ENCODE measurements around the gene MYH9.

MYH9 gene

DNA sequence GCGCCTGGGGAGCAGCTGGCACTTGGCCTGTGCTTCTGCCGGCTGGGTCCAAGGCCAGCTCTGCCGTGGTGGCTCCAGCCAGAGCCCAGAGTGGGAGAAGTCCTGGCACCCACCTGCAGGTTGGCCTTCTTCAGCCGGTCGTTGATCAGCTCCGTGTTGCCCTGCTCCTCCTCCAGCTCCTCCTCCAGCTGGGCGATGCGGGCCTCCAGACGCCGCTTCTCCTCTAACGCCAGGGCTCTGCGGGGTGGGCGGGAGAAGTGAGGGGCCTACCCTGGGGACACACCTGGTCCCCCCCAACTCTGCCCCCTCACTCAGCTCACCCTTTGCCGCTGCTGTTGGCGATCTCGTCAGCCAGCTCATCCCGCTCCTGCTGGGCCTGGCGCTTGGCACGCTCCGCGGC, 102.2 kb downstream of the MYH9 start:
- DNase-seq: no peak
- no peak overlapping the region for H3K9ac ChIP-seq (ENCODE audit: low read length)
- H2AFZ ChIP-seq (ENCODE audit: low read length): no peak overlapping the region
- TF ChIP-seq EZH2 (optimal IDR thresholded peaks at IDR 0.05; ENCODE audit: low read depth, low read length) (no peak), EZH2phosphoT487 (IDR thresholded peaks at IDR 0.05; ENCODE audit: low read length) (no peak)
- TF ChIP-seq, protein P1, sequence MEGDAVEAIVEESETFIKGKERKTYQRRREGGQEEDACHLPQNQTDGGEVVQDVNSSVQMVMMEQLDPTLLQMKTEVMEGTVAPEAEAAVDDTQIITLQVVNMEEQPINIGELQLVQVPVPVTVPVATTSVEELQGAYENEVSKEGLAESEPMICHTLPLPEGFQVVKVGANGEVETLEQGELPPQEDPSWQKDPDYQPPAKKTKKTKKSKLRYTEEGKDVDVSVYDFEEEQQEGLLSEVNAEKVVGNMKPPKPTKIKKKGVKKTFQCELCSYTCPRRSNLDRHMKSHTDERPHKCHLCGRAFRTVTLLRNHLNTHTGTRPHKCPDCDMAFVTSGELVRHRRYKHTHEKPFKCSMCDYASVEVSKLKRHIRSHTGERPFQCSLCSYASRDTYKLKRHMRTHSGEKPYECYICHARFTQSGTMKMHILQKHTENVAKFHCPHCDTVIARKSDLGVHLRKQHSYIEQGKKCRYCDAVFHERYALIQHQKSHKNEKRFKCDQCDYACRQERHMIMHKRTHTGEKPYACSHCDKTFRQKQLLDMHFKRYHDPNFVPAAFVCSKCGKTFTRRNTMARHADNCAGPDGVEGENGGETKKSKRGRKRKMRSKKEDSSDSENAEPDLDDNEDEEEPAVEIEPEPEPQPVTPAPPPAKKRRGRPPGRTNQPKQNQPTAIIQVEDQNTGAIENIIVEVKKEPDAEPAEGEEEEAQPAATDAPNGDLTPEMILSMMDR (IDR thresholded peaks at IDR 0.05; ENCODE audit: low read length): no peak
- H3F3A ChIP-seq (ENCODE audit: insufficient read depth, low read length): peaks cover 64% of the 10 kb centered on the region
- H3K9me2 ChIP-seq (replicated peaks; ENCODE audit: insufficient read depth, low read length): no peaks in the 10 kb centered on the region
- H3K4me3 ChIP-seq (ENCODE audit: low read length): no peak overlapping the region
- peaks cover 33% of the 10 kb centered on the region for H3K79me2 ChIP-seq (ENCODE audit: low read length)
- H3K4me2 ChIP-seq (ENCODE audit: low read depth, low read length): no peak overlapping the region
- peaks cover 42% of the 10 kb centered on the region for H3K36me3 ChIP-seq (replicated peaks; ENCODE audit: insufficient read depth, low read length)
- H3K4me1 ChIP-seq (ENCODE audit: low read length): no peaks in the 10 kb centered on the region
- H3K9me3 ChIP-seq (replicated peaks; ENCODE audit: insufficient read depth, low read length): no peaks in the 10 kb centered on the region
- H3K27ac ChIP-seq (ENCODE audit: low read length): no peak overlapping the region
- no peaks in the 10 kb centered on the region for H3K27me3 ChIP-seq (replicated peaks; ENCODE audit: insufficient read depth, low read length)
- no peaks in the 10 kb centered on the region for H4K20me1 ChIP-seq (ENCODE audit: insufficient read depth, low read length)

DNA sequence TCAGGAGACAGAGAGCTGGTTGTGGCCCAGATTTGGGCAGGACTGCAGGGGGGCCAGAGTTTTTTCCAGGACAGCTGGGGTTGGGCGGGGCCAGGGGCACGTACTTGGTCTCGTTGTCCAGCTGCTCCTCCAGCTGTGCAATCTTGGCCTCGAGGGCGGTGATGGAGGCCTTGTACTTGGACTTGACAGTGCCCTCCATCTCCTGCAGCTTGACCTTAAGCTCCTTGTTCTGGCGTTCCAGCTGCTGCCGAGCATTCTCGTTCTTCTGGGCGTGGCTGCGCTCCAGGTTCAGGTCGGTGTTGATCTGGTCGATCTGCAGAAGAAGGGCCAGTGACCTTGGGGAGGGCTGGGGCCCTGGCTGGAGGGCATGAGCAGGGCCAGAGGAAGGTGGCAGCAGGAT, 102.8 kb downstream of the MYH9 start:
- peaks cover 42% of the 10 kb centered on the region for H3K36me3 ChIP-seq (replicated peaks; ENCODE audit: insufficient read depth, low read length)
- no peak overlapping the region for H2AFZ ChIP-seq (ENCODE audit: low read length)
- no peaks in the 10 kb centered on the region for H4K20me1 ChIP-seq (ENCODE audit: insufficient read depth, low read length)
- H3K9ac ChIP-seq (ENCODE audit: low read length): no peak overlapping the region
- H3K4me2 ChIP-seq (ENCODE audit: low read depth, low read length): no peak overlapping the region
- H3K9me2 ChIP-seq (replicated peaks; ENCODE audit: insufficient read depth, low read length): no peaks in the 10 kb centered on the region
- TF ChIP-seq EZH2 (optimal IDR thresholded peaks at IDR 0.05; ENCODE audit: low read depth, low read length) (no peak), EZH2phosphoT487 (IDR thresholded peaks at IDR 0.05; ENCODE audit: low read length) (no peak)
- TF ChIP-seq, protein P1 (IDR thresholded peaks at IDR 0.05; ENCODE audit: low read length): no peak
- peaks cover 64% of the 10 kb centered on the region for H3F3A ChIP-seq (ENCODE audit: insufficient read depth, low read length)
- H3K9me3 ChIP-seq (replicated peaks; ENCODE audit: insufficient read depth, low read length): no peaks in the 10 kb centered on the region
- H3K79me2 ChIP-seq (ENCODE audit: low read length): peaks cover 33% of the 10 kb centered on the region
- H3K27me3 ChIP-seq (replicated peaks; ENCODE audit: insufficient read depth, low read length): no peaks in the 10 kb centered on the region
- H3K4me1 ChIP-seq (ENCODE audit: low read length): no peaks in the 10 kb centered on the region
- no peak overlapping the region for H3K4me3 ChIP-seq (ENCODE audit: low read length)
- no peak overlapping the region for H3K27ac ChIP-seq (ENCODE audit: low read length)
- DNase-seq: no peak

DNA sequence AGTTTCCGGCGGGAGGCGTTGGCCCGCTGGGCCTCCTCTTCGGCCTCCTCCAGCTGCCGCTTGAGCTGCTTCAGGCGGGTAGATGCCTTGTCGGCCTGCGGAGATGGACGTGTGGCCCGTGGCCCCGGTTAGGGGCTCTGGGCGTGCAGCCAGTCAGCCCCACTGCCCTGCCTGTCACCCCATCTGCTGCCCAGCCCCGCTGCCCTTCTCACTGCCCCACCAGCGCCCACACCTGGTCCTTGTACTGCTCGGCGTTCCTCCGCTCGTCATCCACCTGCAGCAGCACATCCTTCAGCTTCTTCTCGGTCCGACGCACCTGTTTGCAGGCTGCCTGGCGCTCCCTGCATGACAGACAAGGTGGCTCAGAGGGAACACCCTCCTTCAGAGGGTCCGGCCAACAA, 103.6 kb downstream of the MYH9 start:
- H3K79me2 ChIP-seq (ENCODE audit: low read length): peaks cover 26% of the 10 kb centered on the region
- no peak overlapping the region for H3K27ac ChIP-seq (ENCODE audit: low read length)
- DNase-seq: no peak
- H3K9me3 ChIP-seq (replicated peaks; ENCODE audit: insufficient read depth, low read length): no peaks in the 10 kb centered on the region
- TF ChIP-seq EZH2 (optimal IDR thresholded peaks at IDR 0.05; ENCODE audit: low read depth, low read length) (no peak), EZH2phosphoT487 (IDR thresholded peaks at IDR 0.05; ENCODE audit: low read length) (no peak)
- TF ChIP-seq, protein P1 (IDR thresholded peaks at IDR 0.05; ENCODE audit: low read length): no peak
- peaks cover 62% of the 10 kb centered on the region for H3F3A ChIP-seq (ENCODE audit: insufficient read depth, low read length)
- no peaks in the 10 kb centered on the region for H3K4me1 ChIP-seq (ENCODE audit: low read length)
- H3K4me2 ChIP-seq (ENCODE audit: low read depth, low read length): no peak overlapping the region
- H2AFZ ChIP-seq (ENCODE audit: low read length): no peak overlapping the region
- no peak overlapping the region for H3K4me3 ChIP-seq (ENCODE audit: low read length)
- 0 out of 2 replicates have a peak, but pooled peaks cover 2% of the 10 kb centered on the region for H4K20me1 ChIP-seq (ENCODE audit: insufficient read depth, low read length)
- peaks cover 36% of the 10 kb centered on the region for H3K36me3 ChIP-seq (replicated peaks; ENCODE audit: insufficient read depth, low read length)
- H3K9me2 ChIP-seq (replicated peaks; ENCODE audit: insufficient read depth, low read length): no peaks in the 10 kb centered on the region
- H3K9ac ChIP-seq (ENCODE audit: low read length): no peak overlapping the region
- no peaks in the 10 kb centered on the region for H3K27me3 ChIP-seq (replicated peaks; ENCODE audit: insufficient read depth, low read length)
